GM15510 (cell line): ENCODE results near the gene MYO1B.

Experiments
- POLR2A ChIP-seq: IDR thresholded peaks from 3 replicates; pipeline ENCODE4 v1.6.1; 2011; ENCODE audit warnings: borderline replicate concordance; ENCODE audit not compliant: insufficient read length; ENCODE audit errors: extremely low read depth

MYO1B gene

GRCh38 chr2:191220671-191221070, 24.5 kb upstream of the MYO1B start:
- no peak for TF ChIP-seq POLR2A

- TF ChIP-seq POLR2A: no peak
Observed at GRCh38 chr2:191221666-191222065, 23.5 kb upstream of the MYO1B start.

GRCh38 chr2:191222507-191222906, 22.7 kb upstream of the MYO1B start:
- no peak for TF ChIP-seq POLR2A

- no peak for TF ChIP-seq POLR2A
Observed at GRCh38 chr2:191222952-191223351, 22.3 kb upstream of the MYO1B start.

- TF ChIP-seq POLR2A: no peak
Observed at GRCh38 chr2:191225126-191225525, 20.1 kb upstream of the MYO1B start.

- TF ChIP-seq POLR2A: no peak
Observed at GRCh38 chr2:191225690-191226089, 19.5 kb upstream of the MYO1B start.

- no peak for TF ChIP-seq POLR2A
Observed at GRCh38 chr2:191226196-191226595, 19.0 kb upstream of the MYO1B start.

- TF ChIP-seq POLR2A: no peak
Observed at GRCh38 chr2:191228333-191228732, 16.9 kb upstream of the MYO1B start.

GRCh38 chr2:191228861-191229260, 16.3 kb upstream of the MYO1B start:
- TF ChIP-seq POLR2A: no peak

- no peak for TF ChIP-seq POLR2A
Observed at GRCh38 chr2:191230174-191230573, 15.0 kb upstream of the MYO1B start.

GRCh38 chr2:191231995-191232394, 13.2 kb upstream of the MYO1B start:
- TF ChIP-seq POLR2A: no peak

GRCh38 chr2:191233533-191233932, 11.7 kb upstream of the MYO1B start:
- no peak for TF ChIP-seq POLR2A

GRCh38 chr2:191234376-191234775, 10.8 kb upstream of the MYO1B start:
- TF ChIP-seq POLR2A: no peak

GRCh38 chr2:191240871-191241270, 4.3 kb upstream of the MYO1B start:
- TF ChIP-seq POLR2A: no peak

- TF ChIP-seq POLR2A: no peak
Observed at GRCh38 chr2:191241418-191241817, 3.8 kb upstream of the MYO1B start.

- no peak for TF ChIP-seq POLR2A
Observed at GRCh38 chr2:191243154-191243553, 2.0 kb upstream of the MYO1B start.

- no peak for TF ChIP-seq POLR2A
Observed at GRCh38 chr2:191244350-191244749, 854 bp upstream of the MYO1B start.
